Stimulated activated CD4-positive, alpha-beta T cell treated with anti-CD3 and anti-CD28 coated beads, TNF-alpha, amount 100 ng/mL, for 1 hour (primary cell): ENCODE data around the gene NAA16.

Source experiments
- DNase-seq, 3 donors: peaks; one replicate each; pipeline ENCODE4 v3.0.0-alpha.2; 2020; ENCODE audit warnings: low read depth in 3 of 3, low spot score in 1 of 3

NAA16 gene

DNA sequence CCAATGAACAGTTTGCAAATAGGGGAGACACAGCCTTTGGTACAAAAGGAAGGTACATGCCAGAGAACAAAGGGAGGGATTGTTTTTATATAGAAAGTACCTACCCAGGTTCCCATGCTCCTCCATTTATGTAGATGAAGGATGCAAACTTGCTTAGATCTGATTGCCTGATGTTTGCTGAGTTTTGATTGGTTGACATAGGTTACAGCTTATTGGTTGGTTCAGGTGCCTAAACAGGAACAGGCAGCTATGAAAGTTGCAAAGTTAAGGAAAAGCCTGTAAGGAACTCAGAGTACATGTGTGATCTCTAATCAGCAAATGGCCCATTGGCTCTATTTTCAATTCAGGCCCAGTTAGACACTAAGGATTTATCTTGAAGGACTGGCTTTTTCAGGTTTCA, 6.5 kb upstream of the NAA16 start:
- DNase-seq: no peak

DNA sequence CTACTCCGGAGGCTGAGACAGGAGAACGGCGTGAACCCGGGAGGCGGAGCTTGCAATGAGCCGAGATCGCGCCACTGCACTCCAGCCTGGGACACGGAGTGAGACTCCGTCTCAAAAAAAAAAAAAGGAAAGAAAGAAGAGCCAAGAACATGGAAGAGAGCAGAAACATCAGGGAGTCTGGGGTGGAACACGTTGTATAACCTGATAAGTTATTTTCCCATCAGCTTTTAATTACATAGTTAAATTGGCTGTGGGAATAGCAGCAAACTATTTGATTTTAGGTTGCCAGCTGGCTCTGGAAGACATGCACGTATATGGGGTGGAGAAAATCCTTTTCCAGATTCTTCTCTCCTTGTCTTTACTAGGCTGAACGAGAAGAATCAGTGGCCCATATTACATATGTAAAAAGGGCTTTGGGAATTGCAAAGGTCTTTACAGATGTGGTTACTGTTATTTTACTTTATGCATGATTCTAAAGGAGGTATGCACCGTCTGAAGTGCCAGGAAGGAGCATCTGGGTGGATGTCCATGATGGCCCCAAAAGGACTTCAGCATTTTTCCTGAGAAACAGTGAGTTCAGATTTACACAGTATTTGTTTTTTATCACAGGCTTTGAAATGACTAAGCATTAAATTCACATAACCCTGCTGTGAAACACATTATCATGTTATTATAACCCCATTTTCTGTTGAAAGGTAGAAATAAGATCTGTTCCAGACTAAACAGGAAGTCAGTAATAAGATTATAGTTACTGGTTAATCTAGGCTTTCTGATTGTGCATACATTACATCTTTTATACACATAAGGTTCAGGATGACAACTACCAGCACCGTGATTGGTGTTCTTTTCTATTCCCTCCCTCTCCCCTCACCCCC, 4.6 kb upstream of the NAA16 start:
- no peak for DNase-seq

DNA sequence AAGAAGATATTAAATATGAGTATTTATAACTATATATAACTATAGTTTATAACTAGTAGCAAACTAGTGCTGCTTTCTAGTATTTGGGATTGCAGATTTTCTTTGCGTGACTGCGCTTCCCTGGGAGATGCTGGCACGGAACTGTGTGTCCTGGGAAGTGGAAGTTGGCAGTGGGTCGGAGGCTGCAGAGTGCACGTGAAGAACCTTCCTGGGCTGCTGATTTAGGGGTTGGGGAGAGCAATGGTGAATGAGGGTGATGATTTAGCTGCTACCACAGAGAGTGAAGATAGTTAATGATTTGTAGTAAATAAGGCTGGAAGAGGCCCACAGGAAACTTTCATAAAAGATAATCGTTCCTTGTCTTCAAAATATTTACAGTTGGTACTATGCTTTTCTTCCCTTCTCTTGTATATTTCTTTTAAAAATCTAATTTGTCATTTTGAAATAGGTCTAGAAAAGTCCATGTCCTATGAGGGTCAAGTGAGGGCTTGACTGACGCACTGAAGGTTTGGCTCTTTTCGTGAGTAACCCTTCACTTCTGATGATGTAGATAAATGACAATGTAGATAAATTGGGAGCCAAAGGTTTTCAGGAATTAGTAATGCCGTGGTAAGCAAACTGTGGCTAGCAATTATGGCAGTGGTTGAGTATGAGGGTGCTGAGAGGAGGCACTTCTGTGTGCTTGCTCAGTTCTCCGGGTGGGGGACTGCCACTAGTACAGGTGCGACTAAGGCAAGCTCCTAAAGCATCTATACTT, 3.0 kb upstream of the NAA16 start:
- no peak for DNase-seq

DNA sequence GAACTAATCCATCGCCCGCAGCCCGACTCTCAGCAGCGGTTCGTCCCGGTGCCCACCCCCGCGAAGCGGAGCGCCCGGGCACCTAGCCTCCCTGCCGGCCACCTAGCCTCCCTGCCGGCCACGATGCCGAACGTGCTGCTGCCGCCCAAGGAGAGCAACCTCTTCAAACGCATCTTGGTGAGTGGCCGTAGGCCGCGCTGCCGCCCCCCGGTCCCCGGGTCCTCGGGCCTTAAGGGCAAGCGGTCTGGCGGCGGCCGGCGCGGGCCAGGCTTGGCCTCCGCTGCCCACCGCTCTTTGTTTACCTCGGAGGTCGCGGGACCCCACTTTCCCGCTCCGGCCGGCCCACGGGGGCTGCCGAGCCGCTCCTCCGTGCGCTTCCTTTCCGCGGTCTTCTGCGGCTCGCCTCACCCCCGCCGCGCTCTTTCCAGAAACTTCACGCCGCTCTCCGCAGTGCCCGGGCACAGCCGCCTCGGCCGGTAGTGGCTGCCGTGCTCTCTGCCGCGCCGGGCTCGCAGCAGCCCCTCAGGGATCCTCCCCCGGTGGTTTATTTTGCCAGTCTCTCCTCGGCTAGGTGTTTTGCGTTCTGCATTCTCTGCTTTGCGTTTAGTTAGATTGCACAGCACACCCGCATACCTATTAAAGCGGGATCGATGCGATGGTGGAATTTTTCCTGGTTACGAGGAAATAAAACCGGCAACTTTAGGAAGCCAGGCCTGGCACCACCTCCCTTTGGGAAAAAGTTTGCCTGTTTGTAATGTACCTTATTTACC, 524 bp downstream of the NAA16 start:
- DNase-seq: peak in 2 of 3 donors; percentile 24 to 37

DNA sequence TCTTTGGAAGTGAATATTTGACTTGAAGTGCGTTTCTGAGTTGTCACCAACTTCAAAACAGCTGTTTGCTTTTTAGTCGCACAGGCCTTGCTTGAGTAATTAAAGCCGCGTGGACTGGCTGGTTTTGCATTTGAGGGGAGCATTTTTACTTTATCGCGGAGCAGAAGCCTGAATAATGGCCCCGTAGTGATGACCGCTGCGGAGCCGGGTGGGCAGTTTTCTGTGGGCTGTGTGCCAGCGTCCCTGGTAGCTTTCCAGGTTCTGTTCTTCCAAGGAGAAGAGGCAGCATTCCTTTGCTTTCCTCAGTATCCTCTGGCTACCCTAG, 1.1 kb downstream of the NAA16 start:
- no peak for DNase-seq

DNA sequence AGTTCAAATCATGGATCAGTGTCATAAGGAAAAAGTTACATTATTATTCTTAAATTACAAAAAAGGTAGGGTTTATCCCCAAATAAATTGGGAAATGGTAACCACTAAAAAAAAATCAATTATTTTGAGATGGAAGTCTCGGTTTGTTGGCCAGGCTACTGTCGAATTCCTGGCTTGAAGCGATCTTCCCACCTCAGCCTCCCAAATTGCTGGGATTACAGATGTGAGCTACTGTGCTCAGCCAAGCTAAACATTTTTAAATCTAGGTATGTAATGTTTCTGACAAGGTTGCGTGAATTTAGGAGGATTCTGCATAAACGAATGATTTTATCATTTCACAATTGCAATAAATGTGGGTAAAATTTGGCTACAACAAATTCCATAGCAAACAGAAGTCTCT, 2.0 kb downstream of the NAA16 start:
- no peak for DNase-seq

DNA sequence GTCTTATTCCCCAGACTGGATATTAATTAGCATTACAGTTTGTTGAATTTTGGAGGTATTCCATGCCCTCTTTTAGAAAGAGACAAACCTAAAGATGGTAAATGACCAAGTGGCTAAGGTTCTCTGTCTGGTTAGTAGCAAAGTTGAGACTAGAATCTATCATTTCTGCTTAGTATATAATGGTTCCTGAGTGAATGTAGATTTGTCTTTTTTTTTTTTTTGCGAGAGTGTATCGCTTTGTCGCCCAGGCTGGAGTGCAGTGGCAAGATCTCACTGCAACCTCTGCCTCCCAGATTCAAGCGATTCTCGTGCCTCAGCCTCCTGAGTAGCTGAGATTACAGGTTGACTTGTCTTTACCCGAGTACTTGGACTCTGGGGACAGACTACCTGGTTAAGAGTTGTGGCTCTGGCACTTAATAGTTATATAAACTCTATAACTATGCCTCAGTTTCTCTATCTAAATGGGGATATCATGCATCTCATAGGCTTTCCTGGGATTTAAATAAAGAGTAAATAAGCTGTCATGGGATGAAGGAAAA, 2.7 kb downstream of the NAA16 start:
- no peak for DNase-seq

DNA sequence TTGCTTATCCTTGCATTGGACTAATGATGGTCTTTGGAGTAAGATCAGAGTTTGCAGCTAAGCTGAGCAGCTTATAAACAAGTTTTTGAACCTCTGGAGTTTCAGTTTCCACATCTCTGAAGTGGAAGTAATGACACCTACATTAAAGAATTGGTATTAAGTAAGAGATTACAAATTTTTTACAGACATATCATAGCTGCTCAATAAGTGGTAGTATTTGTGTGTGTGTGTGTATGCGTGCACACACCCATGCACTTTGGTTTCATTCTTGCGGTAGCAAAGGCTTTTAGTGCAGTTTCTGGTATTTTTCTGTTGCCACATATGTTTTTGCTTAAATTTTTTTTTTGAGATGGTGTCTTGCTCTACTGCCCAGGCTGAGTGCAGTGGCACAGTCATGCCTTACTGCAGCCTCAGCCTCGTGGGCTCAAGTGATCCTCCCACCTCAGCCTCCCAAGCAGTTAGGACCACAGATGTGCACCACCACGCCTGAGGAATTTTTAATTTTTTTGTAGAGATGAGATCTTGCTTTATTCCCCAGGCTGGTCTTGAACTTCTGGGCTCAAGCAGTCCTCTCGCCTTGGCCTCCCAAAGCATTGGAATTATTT, 4.5 kb downstream of the NAA16 start:
- DNase-seq: no peak

DNA sequence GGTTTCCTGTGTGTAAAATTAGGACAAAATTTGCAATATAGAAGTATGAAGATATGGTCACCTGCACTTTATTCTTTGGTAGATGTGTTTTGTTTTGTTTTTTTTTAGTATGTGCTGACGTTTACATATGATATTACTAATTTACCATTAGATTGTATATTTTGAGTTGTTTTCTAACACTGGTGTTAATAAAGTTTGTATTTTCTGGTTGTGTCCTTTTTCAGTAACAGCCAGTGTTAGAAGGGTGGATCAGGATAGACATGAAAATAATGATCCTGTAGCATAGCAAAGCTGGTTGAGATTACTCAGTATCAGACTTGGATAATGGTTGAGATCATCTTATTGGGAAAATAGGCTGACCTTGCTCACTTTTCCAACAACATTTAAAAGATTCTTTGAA, 6.2 kb downstream of the NAA16 start:
- no peak for DNase-seq

DNA sequence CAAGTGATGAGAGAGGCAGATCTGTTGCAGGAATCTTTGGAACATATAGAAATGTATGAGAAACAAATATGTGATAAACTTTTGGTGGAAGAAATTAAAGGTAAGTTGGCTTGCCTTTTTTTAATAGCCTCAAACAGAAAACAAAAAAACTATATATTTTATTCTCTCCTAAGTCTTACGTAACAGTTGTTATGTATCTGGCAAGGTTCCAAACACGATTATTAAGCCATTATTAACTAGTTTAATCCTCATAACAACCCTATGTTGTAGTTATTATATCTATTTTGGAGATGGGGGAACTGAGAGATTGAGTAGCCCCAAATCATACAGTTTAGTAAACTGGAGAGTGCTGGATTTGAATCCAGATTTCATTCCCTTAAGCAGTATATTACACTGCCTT, 14.7 kb downstream of the NAA16 start:
- no peak for DNase-seq

DNA sequence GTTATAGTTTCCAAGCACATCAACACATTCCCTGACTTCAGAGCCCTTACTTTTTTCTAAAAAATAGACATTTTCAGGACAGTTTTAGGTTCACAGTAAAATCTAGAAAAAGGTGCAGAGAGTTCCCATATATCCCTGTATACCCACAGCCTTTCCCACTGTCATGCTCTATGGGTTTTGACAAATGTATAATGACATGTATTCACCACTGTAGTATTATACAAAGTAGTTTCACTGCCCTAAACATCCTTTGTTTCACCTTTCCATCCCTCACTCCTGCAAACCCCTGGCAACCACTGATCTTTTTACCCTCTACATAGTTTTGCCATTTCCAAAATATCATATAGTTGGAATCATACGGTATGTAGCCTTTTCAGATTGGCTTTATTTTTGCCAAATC, 15.6 kb downstream of the NAA16 start:
- DNase-seq: no peak

DNA sequence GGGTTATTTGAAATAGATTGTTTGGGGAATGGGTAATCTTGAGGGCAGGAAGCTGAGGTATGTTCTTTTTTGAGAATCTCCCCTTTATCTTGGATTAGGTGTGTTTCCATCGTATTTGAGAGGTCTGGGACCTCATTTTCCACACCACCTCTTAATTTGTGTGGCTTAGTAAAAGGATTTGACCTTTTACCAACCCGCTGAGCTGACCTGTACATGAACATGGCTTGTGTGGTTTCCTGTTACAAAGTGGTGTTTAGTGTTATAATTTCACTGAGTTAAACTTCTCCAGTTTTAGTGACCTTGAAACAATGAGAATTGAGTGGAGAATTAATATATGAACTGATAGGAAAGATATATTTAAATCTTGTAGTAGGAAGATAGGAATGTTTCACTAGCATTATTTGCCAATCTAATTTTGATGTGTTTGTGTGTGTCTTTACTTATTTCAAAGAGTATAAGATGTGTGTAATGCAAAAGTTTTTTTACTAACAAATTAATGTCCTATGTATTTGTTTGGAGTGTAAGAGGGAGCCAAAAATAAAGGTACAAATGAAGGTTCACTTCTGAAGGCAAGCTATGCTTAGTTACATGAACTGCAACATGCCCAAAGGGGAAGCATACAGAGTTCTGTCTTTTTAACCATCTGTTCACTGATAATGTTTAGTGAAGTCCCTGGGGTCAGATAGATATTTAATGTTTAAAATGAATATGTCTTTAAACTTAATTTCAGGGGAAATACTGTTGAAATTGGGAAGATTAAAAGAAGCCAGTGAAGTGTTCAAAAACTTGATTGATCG, 17.1 kb downstream of the NAA16 start:
- DNase-seq: no peak

DNA sequence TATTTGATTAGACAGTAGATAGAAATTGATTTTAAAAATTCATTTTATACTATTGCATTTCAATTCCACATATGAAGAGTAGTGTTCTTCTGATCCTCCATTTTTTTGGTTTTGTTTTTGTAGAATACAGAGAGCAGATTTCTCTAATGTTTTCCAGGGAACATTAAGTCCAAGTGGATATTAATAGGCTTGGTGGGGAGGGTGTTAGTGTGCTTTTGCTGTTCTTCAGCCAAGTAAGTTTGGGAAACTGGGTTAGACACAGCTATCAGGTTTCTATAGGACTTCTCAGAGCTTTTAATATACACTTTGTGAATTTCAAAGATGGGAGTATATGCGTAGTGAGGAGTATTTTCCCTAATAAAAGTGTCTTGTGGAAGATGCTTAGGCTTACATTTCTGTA, 21.8 kb downstream of the NAA16 start:
- DNase-seq: no peak

DNA sequence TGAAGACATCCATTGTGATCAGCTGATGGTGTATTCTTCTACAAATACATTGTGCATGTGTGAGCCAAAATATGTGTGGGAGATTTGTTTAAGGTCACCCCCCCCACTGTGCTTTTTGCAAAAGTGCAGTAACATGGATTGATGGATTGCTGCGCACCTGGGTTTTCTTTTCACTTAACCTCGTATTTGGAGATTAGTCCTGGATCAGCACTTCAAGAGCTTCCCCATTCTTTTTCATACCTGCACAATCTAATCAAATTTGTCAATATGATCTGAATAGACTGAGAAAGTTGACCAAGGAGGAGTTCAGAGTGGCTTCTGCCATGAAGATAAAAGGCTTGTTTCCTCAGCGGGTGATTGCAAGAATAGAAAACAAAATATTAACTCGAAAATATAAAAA, 23.7 kb downstream of the NAA16 start:
- DNase-seq: no peak

DNA sequence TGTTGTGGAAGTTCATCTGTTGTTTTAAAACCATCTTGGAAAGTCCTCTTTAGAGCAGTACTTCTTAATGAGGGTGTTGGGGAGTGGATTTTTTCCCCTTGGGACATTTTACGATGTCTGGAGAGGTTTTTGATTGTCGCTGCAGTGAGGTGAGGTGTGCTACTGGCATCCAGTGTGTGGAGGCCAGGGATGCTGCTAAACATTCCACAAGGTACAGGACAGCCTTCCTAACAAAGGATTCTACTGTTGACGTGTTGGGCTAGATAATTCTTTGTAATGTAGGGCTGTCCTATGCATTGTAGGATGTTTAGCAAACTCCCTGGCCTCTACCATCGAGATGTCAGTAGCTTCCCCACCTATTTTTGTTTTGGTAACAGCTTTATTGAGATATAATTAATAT, 33.3 kb downstream of the NAA16 start:
- DNase-seq: no peak

DNA sequence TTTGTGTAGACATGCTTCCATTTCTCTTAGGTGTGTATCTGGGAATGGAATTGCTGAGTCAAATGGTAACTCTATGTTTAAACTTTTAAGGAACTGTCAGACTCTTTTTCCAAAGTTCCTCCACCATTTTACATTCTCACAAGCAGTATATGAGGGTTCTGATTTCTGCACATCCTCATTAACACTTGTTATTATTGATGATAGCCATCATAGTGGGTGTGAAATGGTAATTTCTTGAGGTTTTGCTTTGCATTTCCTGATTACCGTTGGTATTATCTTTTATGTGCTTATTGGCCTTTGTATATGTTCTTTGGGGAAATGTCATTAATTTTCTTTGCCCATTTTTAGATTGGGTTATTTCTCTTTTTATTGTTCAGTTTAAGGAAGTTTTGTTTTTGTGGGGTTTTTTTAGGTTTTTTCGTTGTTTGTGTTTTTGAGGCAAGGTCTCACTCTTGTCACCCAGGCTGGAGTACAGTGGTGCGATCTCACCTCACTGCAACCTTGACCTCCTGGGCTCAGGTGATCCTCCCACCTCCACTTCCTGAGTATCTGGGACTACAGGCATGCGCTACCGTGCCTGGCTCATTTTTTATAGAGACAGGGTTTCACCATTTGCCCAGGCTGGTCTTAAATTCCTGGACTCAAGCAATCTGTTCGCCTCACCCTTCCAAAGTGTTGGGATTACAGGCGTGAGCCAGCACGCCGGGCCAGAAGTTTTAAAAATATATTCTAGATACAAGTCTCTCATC, 34.3 kb downstream of the NAA16 start:
- DNase-seq: no peak

DNA sequence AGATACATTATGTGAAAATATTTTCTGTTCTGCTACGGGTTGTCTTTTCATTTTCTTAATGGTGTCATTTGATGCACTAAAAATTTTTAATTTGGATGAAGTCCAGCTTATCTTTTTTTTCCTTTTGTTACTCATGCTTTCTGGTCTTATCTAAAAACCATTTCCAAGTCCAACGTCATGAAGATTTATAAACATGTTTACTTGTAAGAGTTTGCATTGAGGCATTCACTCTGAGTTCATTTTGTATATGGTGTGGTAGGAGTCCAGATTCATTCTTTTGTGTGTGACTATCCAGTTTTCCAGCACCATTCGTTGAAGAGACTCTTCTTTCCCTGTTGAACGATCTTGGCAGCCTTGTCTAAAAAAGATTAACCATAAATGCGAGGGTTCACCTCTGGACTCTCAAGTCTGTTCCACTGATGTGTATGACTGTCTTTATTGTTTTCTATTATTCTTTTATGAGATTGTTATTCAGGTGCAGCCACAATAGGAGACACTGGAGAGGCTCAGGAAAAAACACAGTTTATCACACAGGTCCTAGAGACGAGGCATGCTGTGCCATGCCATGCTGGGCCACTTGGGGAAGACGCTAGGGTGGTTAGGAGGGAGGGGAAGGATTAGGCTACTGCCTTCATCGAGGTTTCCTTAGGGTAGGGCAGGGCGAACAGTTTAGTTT, 35.0 kb downstream of the NAA16 start:
- DNase-seq: no peak

DNA sequence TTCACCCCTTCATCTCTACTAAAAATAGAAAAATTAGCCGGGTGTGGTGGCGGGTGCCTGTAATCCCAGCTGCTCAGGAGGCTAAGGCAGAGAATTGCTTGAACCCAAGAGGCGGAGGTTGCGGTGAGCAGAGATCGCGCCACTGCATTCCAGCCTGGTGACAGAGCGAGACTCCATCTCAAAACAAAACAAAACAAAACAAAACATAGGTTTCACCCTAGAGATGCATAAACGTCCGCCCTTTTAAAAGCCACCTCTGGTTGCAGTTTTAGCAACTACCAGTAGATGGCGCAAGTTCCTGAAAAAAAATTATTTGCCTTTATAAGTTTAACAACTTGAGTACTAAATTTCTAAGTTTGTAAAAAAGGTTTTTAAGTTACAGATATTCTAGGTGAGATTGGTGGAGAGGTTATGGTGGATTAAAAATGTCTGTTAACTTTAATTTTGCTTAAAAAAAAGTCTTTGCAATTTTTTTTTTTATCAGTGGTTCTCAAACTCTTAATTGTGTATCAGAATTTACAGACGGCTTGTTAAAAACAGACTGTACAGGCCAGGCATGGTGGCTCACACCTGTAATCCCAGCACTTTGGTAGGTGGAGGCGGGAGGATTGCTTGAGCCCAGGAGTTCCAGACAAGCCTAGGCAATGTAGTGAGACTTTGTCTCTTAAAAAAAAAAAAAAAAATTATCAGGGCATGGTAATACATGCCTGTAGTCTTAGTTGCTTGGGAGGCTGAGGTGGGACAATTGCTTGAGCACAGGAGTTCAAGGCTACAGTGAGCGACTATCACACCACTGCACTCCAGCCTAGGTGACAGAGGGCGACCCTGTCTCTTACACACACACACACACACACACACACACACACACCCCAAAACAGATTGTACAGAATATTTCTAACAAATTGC, 42.1 kb downstream of the NAA16 start:
- peak in 2 of 3 donors; percentile 15 to 22 for DNase-seq
